ENCODE results near the gene MYO1D.
A peak's percentile ranks its signal among the peaks of the same experiment; 100 is the strongest.
"Not testable (repeated sequence)": the region's sequence is repeated elsewhere in the genome, so short reads cannot be mapped to it uniquely, and the experiment has no call there.

Gene MYO1D

GRCh38 chr17:32855620-32856019, 21.3 kb downstream of the MYO1D start:
- ATAC-seq (no peak), DNase-seq (no peak)

DNA sequence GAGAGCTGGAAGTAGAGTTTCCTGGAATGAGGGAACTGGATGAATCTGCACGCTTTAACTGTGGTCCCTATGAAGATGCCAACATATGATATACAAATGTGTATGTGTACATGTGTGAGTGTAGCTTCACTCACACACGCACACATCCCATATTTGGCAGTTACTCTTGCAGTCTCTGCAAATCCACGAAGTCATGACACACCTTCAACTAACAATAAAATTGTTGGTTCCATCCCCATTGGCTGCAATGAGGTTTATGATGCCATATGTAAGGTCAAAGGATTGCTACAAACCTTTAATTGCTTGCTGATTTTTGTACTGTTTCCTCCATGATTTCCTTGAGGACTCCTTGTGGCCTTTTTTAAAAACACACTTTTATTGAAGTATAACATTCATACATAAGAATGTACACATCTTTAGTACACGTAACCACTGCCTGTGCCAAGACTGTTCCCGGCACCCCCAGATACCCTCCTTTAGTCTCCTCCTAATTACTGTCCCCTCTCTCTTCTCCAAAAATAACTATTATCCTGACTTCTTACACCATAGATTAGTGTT, 22.0 kb downstream of the MYO1D start:
- no peak for DNase-seq
- no peak for ATAC-seq

DNA sequence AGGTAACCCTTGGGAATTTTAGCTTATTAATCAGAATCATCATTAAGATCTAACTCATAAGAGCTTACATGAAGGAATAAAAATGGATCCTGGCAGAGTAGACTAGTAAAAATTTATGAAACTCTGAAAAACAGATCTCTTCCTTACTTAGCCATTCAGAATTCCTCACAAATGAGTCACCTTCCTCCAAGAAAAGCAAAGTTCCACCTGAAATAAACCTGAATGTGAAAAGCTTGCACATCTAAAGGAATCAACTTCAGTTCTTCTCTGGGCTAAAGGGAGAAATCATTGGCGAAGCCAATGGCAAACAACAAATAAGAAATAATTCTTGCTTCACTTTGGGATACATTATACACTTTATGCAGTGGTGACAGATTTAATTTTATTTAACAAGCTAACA, 22.7 kb downstream of the MYO1D start:
- no peak for DNase-seq
- ATAC-seq, result no peak

GRCh38 chr17:32852811-32853210, 24.1 kb downstream of the MYO1D start:
- ATAC-seq (no peak), DNase-seq (no peak)

DNA sequence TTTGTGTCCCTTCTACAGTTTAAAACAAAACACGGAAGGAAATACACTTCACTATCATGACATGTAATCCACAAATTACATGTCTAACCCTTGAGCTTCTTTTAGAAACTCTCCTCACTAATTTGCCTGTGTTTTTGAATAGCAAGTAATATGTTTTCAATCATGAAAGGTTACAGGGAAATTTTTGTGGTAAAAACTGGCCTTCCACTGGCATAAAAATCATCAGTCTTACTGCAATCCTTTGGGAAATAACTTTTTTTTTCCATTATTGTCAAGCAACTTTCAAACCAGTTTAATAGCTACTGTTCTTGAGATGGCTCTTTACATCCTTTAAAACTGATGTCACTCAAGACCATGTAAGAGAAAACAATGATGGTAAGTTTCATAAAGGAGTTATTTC, 27.0 kb downstream of the MYO1D start:
- no peak for DNase-seq
- ATAC-seq, result no peak

DNA sequence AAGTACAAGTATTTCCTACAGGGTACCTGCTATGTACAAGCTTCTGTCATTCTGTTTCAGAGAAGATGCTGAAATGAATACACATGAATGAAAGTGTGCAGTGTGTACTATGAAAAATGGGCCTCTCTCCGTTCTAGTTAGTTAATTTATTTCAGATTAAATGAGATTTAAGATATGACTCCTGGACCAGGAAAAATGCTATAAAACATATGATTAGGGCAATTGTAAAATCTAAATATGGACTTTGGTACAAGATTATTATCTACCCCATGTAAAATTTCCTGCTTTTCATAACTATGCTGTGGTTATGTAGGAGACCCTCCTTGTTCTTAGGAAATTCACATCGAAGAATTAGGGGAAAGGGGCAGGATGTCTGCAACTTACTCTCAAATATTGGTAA, 28.9 kb downstream of the MYO1D start:
- ATAC-seq, result no peak
- DNase-seq, result no peak

DNA sequence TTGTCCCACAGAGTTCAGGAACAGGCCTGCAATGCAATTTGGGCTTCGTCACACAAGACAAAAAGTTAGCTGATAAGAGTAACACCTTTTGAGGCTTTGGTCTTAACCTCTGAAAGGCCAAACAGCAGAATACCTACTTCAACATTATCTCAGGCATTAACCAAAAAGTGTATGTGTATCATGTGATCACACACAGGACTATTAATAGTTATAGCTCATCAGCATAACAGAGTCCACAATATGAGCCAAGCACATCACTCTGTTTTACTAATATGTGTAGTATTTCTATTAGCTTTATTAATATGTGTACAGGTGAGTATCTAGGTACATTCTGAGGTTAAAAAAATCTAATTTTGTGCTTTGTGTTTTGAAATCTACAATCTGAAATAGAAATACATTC, 30.8 kb downstream of the MYO1D start:
- DNase-seq (no peak), ATAC-seq (no peak)

GRCh38 chr17:32840241-32840640, 36.7 kb downstream of the MYO1D start:
- DNase-seq (no peak), ATAC-seq (no peak)

DNA sequence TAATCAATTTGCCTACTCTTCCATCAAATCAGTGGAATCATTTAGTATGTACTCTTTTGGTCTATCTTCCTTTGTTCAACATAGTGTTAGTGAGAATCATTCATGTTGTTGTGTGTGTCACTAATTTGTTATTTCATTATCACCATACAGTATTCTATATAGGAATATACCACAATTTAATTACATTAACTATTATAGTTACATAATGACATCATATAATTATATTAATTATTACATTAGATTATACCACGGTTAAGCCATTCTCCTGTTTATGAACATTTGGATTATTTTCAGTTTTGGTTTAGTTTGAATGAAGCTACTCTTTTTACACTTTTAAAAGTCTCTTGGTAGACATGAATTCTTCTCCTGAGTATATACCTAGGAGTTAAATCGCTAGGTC, 40.4 kb downstream of the MYO1D start:
- DNase-seq, result no peak
- no peak for ATAC-seq

GRCh38 chr17:32835291-32835761, 41.6 kb downstream of the MYO1D start:
- no peak for DNase-seq
- no peak for ATAC-seq

GRCh38 chr17:32834104-32834503, 42.8 kb downstream of the MYO1D start:
- DNase-seq (no peak), ATAC-seq (no peak)

DNA sequence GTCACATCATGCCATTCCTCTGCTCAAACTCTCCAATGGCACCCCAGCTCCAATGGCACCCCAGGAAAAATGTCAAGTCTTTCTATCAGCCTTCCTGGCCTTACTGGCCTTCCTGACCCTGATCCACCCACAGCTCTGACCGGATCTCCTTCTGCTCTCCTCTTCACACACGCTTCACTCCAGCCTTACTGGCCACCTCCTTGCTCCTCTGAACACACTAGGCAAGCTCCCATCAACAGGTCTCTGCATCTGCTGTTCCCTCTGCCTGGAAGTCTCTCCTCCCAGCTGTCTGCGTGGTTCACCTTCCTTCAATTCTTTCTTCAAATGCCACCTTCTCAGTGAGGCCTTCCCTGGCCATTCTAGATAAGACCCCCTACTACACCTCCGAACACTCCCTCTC, 43.4 kb downstream of the MYO1D start:
- ATAC-seq, result no peak

DNA sequence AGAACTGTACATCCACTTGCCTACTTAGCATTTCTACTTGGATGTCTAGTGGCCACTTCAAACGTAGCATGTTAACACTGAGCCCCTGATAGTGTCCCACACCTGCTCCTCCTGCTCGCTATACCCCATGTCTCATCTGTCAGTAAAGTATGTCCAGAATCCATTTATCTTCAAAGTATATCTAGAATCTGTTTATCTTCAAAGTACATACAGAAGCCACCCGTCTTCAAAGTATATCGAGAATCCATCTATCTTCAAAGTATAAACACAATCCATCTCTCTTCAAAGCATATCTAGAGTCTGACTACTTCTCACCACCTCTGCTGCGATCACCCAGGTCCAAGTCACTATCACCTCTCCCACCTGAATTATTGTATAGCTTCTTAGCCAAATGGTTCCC, 43.8 kb downstream of the MYO1D start:
- ATAC-seq (no peak), DNase-seq (no peak)

More for the DNA sequence above, 43.4 kb downstream of the MYO1D start:
- no peak for DNase-seq

GRCh38 chr17:32831627-32832243, 45.2 kb downstream of the MYO1D start:
- ATAC-seq (no peak), DNase-seq (no peak)

DNA sequence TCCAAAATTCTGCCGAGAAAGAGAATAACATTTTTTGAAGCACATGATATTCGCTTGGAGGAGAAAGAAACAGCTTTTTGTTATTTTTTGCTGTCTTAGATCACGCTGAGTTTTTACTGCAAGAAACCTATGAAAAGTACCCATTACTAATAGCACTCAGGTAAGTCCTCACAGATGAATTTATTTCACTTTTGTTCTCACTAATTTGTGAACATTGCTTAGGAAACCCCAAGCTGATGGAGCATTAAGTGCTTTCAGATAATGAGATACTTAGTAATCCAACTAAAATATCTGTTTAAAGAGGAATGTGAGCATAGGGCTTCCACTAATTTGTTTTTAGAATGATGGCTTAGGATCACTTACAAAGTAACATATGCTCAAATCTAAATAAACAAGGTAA, 45.7 kb downstream of the MYO1D start:
- DNase-seq (no peak), ATAC-seq (no peak)

DNA sequence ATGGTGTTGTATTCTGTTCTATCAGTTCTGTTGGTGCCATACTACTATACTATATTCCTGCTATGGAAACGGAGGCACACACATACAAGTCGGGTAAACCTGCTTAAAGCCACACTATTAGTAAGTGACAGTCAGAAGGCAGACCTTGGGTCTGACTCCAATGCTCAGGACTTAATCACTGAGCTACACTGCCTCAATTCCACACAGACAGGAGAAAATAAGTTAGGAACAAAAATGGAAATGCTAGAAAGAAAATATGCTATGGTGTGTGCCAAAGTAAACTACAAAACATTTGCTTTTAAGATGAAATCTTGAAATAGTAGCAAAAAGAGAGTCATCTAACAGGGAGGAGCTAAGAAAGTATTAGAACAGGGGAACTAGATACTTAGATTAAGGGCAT, 48.1 kb downstream of the MYO1D start:
- DNase-seq (no peak), ATAC-seq (no peak)

GRCh38 chr17:32827227-32827626, 49.7 kb downstream of the MYO1D start:
- DNase-seq (no peak), ATAC-seq (no peak)

GRCh38 chr17:32826076-32826475, 50.8 kb downstream of the MYO1D start:
- DNase-seq, result no peak
- ATAC-seq, result no peak

- DNase-seq (no peak), ATAC-seq (no peak)
Measured at GRCh38 chr17:32824334-32824733, 52.6 kb downstream of the MYO1D start.

- ATAC-seq, result no peak
- DNase-seq, result no peak
Measured at GRCh38 chr17:32822996-32823395, 53.9 kb downstream of the MYO1D start.

DNA sequence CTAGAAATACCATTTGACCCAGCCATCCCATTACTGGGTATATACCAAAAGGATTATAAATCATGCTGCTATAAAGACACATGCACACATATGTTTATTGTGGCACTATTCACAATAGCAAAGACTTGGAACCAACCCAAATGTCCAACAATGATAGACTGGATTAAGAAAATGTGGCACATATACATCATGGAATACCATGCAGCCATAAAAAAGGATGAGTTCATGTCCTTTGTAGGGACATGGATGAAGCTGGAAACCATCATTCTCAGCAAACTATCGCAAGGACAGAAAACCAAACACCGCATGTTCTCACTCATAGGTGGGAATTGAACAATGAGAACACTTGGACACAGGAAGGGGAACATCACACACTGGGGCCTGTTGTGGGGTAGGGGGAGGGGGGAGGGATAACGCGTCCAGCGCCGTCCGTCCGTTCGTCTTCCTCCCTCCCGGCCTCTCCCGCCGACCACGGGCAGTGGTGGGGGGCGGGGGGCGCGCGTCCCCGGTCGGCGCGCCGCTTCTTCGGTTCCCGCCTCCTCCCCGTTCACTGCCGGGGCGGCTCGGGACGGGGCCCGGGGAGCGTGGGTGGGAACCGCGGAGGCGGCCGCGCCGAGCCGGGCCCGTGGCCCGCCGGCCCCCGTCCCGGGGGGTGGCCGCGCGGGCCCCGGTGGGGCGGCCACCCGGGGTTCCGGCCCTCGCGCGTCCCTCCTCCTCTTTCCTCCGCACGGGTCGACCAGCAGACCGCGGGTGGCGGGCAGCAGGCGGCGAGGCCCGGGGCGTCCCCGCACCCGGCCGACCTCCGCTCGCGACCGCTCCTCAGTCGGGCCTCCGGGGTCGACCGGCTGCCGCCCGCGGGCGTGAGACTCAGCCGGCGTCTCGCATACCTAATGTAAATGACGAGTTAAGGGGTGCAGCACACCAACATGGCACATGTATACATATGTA, 54.7 kb downstream of the MYO1D start:
- DNase-seq, result peak; percentile 34
- not testable (repeated sequence) for ATAC-seq

GRCh38 chr17:32820440-32820839, 56.5 kb downstream of the MYO1D start:
- ATAC-seq, result no peak
- no peak for DNase-seq

DNA sequence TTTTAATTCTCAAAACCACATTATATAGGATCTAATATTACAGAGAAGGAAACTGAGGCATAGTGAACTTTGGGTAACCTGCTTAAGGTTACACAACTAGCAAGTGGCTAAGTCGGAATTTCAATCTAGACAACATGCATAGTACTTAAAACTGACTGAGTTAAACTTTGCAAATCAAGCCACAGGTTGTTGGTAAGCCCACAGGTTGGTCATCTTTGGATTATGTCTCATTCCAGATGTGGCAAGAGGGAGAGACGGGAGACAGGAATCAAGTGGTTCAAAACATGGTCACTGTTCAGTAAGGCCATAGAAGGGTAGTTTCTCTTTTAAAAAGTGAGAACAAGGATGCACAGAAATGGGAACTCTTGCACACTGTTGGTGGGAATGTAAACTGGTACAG, 57.1 kb downstream of the MYO1D start:
- DNase-seq, result no peak
- no peak for ATAC-seq
